ENCODE measurements around the gene SLC44A1. TPM values are rescaled to one million over a fixed set of nuclear protein-coding genes. Genes with fewer than 3 reads are reported as not detected.

The SLC44A1 gene
- total and polyA plus RNA-seq, 2 donors from 2014 or later, result 17.4 to 42.3 TPM

DNA sequence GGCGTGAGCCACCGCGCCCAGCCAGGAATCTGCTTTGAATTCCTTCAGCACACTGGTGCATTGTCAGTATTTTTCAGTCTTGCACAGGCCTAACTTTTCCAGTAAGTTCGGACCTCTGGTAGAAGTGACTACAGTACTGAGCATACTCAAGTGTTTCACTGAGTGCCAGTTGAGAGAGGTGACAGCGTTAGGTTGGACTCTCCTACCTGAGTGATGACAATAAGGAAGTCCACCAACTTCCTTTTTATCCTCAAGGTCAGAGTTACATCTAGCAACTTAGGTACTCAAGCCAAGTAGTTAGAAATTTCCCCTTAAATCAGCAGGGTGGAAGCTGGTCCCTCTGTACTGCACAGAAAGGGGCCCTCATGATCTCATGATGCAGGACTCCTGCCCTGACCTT, 177.4 kb downstream of the SLC44A1 start:
- intact Hi-C loops (cut with DNase I), result no loop called here
- H3K9me3 ChIP-seq (ENCODE audit: control insufficient read depth in 2 of 3, insufficient read depth in 1 of 3, low read length in 3 of 3), result no peaks in the 10 kb centered on the region
- no peak for FAIRE-seq
- no peak overlapping the region for H3K4me3 ChIP-seq (ENCODE audit: low read length in 3 of 3)
- no peaks in the 10 kb centered on the region for H3K36me3 ChIP-seq (ENCODE audit: control insufficient read depth in 2 of 3, insufficient read depth in 3 of 3, low read length in 3 of 3)
- no peaks in the 10 kb centered on the region for H3K27me3 ChIP-seq (ENCODE audit: control insufficient read depth, insufficient read depth, low read length)
- no peak for DNase-seq
- TF ChIP-seq, protein P1, sequence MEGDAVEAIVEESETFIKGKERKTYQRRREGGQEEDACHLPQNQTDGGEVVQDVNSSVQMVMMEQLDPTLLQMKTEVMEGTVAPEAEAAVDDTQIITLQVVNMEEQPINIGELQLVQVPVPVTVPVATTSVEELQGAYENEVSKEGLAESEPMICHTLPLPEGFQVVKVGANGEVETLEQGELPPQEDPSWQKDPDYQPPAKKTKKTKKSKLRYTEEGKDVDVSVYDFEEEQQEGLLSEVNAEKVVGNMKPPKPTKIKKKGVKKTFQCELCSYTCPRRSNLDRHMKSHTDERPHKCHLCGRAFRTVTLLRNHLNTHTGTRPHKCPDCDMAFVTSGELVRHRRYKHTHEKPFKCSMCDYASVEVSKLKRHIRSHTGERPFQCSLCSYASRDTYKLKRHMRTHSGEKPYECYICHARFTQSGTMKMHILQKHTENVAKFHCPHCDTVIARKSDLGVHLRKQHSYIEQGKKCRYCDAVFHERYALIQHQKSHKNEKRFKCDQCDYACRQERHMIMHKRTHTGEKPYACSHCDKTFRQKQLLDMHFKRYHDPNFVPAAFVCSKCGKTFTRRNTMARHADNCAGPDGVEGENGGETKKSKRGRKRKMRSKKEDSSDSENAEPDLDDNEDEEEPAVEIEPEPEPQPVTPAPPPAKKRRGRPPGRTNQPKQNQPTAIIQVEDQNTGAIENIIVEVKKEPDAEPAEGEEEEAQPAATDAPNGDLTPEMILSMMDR (IDR thresholded peaks at IDR 0.05; ENCODE audit: borderline replicate concordance, extremely low read depth, insufficient read depth), result no peak
- H3K27ac ChIP-seq (ENCODE audit: low read depth in 2 of 2, low read length in 2 of 2), result no peak overlapping the region
- no peaks in the 10 kb centered on the region for H3K4me1 ChIP-seq (ENCODE audit: control insufficient read depth in 2 of 3, insufficient read depth in 2 of 3, low read depth in 1 of 3, low read length in 3 of 3)
- no peak overlapping the region for H3K9ac ChIP-seq (ENCODE audit: low read length in 3 of 3)

- Histone ChIP-seq H3K4me3 (ENCODE audit: low read length in 3 of 3) (no peak overlapping the region), H3K27me3 (ENCODE audit: control insufficient read depth, insufficient read depth, low read length) (no peaks in the 10 kb centered on the region), H3K4me1 (ENCODE audit: control insufficient read depth in 2 of 3, insufficient read depth in 2 of 3, low read depth in 1 of 3, low read length in 3 of 3) (no peaks in the 10 kb centered on the region), H3K9me3 (ENCODE audit: control insufficient read depth in 2 of 3, insufficient read depth in 1 of 3, low read length in 3 of 3) (no peaks in the 10 kb centered on the region), H3K36me3 (ENCODE audit: control insufficient read depth in 2 of 3, insufficient read depth in 3 of 3, low read length in 3 of 3) (no peaks in the 10 kb centered on the region), H3K27ac (ENCODE audit: low read depth in 2 of 2, low read length in 2 of 2) (no peak overlapping the region), H3K9ac (ENCODE audit: low read length in 3 of 3) (no peak overlapping the region)
- TF ChIP-seq, protein P1 (IDR thresholded peaks at IDR 0.05; ENCODE audit: borderline replicate concordance, extremely low read depth, insufficient read depth), result peak; percentile 33
- DNase-seq, result no peak
- FAIRE-seq, result peak; percentile 60
- intact Hi-C loops (cut with DNase I), result no loop called here
These were observed 181.5 kb downstream of the SLC44A1 start for GRCh38 chr9:105425816-105426433.

GRCh38 chr9:105426657-105427056, 182.2 kb downstream of the SLC44A1 start:
- Histone ChIP-seq H3K27me3 (ENCODE audit: control insufficient read depth, insufficient read depth, low read length) (no peaks in the 10 kb centered on the region), H3K36me3 (ENCODE audit: control insufficient read depth in 2 of 3, insufficient read depth in 3 of 3, low read length in 3 of 3) (no peaks in the 10 kb centered on the region), H3K27ac (ENCODE audit: low read depth in 2 of 2, low read length in 2 of 2) (no peak overlapping the region), H3K4me3 (ENCODE audit: low read length in 3 of 3) (no peak overlapping the region), H3K9me3 (ENCODE audit: control insufficient read depth in 2 of 3, insufficient read depth in 1 of 3, low read length in 3 of 3) (no peaks in the 10 kb centered on the region), H3K9ac (ENCODE audit: low read length in 3 of 3) (no peak overlapping the region), H3K4me1 (ENCODE audit: control insufficient read depth in 2 of 3, insufficient read depth in 2 of 3, low read depth in 1 of 3, low read length in 3 of 3) (no peaks in the 10 kb centered on the region)
- FAIRE-seq, result no peak
- intact Hi-C loops (cut with DNase I), result no loop called here
- DNase-seq, result no peak
- TF ChIP-seq, protein P1 (IDR thresholded peaks at IDR 0.05; ENCODE audit: borderline replicate concordance, extremely low read depth, insufficient read depth), result no peak
